HG03139 (cell line): ENCODE data around the gene CR1.
"Not testable (repeated sequence)": the region's sequence is repeated elsewhere in the genome, so short reads cannot be mapped to it uniquely, and the experiment has no call there.

Source experiments
- ATAC-seq: cut with Tn5 transposase; IDR thresholded peaks from one replicate; pipeline ENCODE4 v1.9.1; 2021; ENCODE audit not compliant: unreplicated experiment

CR1 gene

GRCh38 chr1:207495801-207496792 lies at the start of gene CR1:
CR1 (plus strand) TSS chr1:207496157; CDS start chr1:207496268, 111 bp downstream.
- peak; percentile 49 for ATAC-seq

- ATAC-seq = peak; percentile 7
Measured at GRCh38 chr1:207453710-207454045, 42.3 kb upstream of the CR1 start.

GRCh38 chr1:207454046-207454964 lies 41.7 kb upstream of the CR1 start, which contains the start of gene CR2:
CR2 (plus strand) TSS chr1:207454328; CDS start chr1:207454419, 91 bp downstream.
- peak; percentile 75 for ATAC-seq

GRCh38 chr1:207455183-207455754 lies 40.7 kb upstream of the CR1 start:
- no peak for ATAC-seq

GRCh38 chr1:207458414-207458813 lies 37.5 kb upstream of the CR1 start:
- ATAC-seq = no peak

- ATAC-seq = no peak
Measured at GRCh38 chr1:207459008-207459407, 36.9 kb upstream of the CR1 start.

- ATAC-seq = no peak
Measured at GRCh38 chr1:207461649-207462048, 34.3 kb upstream of the CR1 start.

- no peak for ATAC-seq
Measured at GRCh38 chr1:207462535-207462934, 33.4 kb upstream of the CR1 start.

GRCh38 chr1:207463021-207463420 lies 32.9 kb upstream of the CR1 start:
- ATAC-seq = no peak

GRCh38 chr1:207463571-207463970 lies 32.4 kb upstream of the CR1 start:
- no peak for ATAC-seq

GRCh38 chr1:207470927-207471326 lies 25.0 kb upstream of the CR1 start:
- no peak for ATAC-seq

- no peak for ATAC-seq
Measured at GRCh38 chr1:207474210-207474609, 21.7 kb upstream of the CR1 start.

- ATAC-seq = no peak
Measured at GRCh38 chr1:207486198-207486597, 9.8 kb upstream of the CR1 start.

GRCh38 chr1:207487636-207488035 lies 8.3 kb upstream of the CR1 start:
- ATAC-seq = no peak

GRCh38 chr1:207493212-207493611 lies 2.7 kb upstream of the CR1 start:
- no peak for ATAC-seq

GRCh38 chr1:207494171-207494570 lies 1.8 kb upstream of the CR1 start:
- ATAC-seq = no peak

GRCh38 chr1:207495281-207495680 lies 676 bp upstream of the CR1 start:
- ATAC-seq = not testable (repeated sequence)

GRCh38 chr1:207497941-207498340 lies 2.0 kb downstream of the CR1 start:
- no peak for ATAC-seq

- ATAC-seq = no peak
Measured at GRCh38 chr1:207499573-207499972, 3.6 kb downstream of the CR1 start.

- ATAC-seq = no peak
Measured at GRCh38 chr1:207500306-207500705, 4.3 kb downstream of the CR1 start.

GRCh38 chr1:207501071-207501470 lies 5.1 kb downstream of the CR1 start:
- no peak for ATAC-seq
